ENCODE results near the gene TGFBR3. TPM values are rescaled to one million over a fixed set of nuclear protein-coding genes. Genes with fewer than 3 reads are reported as not detected.

TGFBR3 gene
- total RNA-seq, 4 donors from 2014 or later = 32.9 to 138 (median 58.8) TPM

DNA sequence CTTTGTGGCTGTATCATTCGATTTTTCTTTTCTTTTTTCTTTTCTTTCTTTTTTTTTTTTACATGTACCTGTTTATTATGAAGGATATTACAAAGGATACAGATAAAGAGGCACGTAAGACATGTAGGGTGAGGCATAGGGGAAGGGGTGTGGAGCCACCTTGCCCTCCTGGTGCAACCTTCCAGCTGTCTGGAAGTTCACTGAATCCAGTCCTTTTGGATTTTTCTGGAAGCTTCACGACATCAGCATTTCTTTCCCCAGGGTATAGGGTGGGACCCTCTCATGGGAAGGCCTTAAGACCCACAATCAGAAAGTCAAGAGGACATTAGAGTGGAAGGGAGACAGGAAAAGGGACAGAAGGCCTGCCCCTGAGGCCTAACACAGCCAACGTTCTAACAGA lies 30.1 kb upstream of the TGFBR3 start:
- DNase-seq = no peak
- no peak for TF ChIP-seq POLR2AphosphoS5 (IDR thresholded peaks at IDR 0.05)
- TF ChIP-seq EP300 (IDR thresholded peaks at IDR 0.05; ENCODE audit: low read depth) = no peak
- TF ChIP-seq POLR2A (IDR thresholded peaks at IDR 0.05) = no peak
- no peak for TF ChIP-seq CTCF (IDR thresholded peaks at IDR 0.05)
- Histone ChIP-seq H3K36me3 (no peaks in the 10 kb centered on the region), H3K9me3 (no peaks in the 10 kb centered on the region), H3K27ac (no peak overlapping the region), H3K4me3 (no peak overlapping the region), H3K27me3 (no peaks in the 10 kb centered on the region), H3K4me1 (no peaks in the 10 kb centered on the region)
- 66 to 74% methylated on average over 3 to 4 of the region's 4 CpGs for WGBS, 2 donors (ENCODE audit: low coverage in 1 of 2)
- in situ Hi-C loops (cut with MboI; ENCODE audit: low pct_ligation_motif_present in 1 of 4, low pct_unique_long_range_greater_than_20kb in 1 of 4, low sequenced_read_pairs in 3 of 4) = no loop called here
- intact Hi-C loops (cut with DNase I; ENCODE audit: low total_unique reads) = no loop called here

- no peaks in the 10 kb centered on the region for H3K4me1 ChIP-seq
- no peak overlapping the region for H3K4me3 ChIP-seq
- no peak for TF ChIP-seq POLR2AphosphoS5 (IDR thresholded peaks at IDR 0.05)
- TF ChIP-seq POLR2A (IDR thresholded peaks at IDR 0.05) = no peak
- TF ChIP-seq CTCF (IDR thresholded peaks at IDR 0.05) = no peak
- TF ChIP-seq EP300 (IDR thresholded peaks at IDR 0.05; ENCODE audit: low read depth) = no peak
- H3K27me3 ChIP-seq = no peaks in the 10 kb centered on the region
- WGBS, 2 donors (ENCODE audit: low coverage in 1 of 2) = 46 to 68% methylated on average over 2 to 3 of the region's 3 CpGs
- intact Hi-C loops (cut with DNase I; ENCODE audit: low total_unique reads) = no loop called here
- in situ Hi-C loops (cut with MboI; ENCODE audit: low pct_ligation_motif_present in 1 of 4, low pct_unique_long_range_greater_than_20kb in 1 of 4, low sequenced_read_pairs in 3 of 4) = no loop called here
- H3K36me3 ChIP-seq = no peaks in the 10 kb centered on the region
- H3K9me3 ChIP-seq = no peaks in the 10 kb centered on the region
- DNase-seq = no peak
- H3K27ac ChIP-seq = no peak overlapping the region
These were observed 27.1 kb upstream of the TGFBR3 start for GRCh38 chr1:91913018-91913417.

DNA sequence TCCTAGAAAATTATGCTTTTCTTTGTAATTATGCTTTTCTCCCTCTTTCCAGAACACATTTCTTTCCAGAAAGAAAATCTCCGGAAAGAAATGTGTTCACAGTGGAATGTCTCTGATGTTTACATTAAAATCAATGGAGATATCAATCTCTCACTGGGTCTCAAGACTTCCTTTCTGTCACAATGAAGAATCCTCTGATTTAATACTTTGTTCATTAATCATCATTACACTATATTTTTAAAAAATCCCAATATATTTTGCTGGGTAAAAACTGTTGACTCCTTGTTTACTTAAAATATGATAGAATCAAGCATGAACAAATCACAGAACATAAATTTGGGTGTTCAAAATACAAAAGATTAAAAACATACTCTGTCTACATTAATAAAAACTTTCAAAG lies 26.3 kb upstream of the TGFBR3 start:
- Histone ChIP-seq H3K9me3 (no peaks in the 10 kb centered on the region), H3K27ac (no peak overlapping the region), H3K27me3 (no peaks in the 10 kb centered on the region), H3K4me3 (no peak overlapping the region), H3K36me3 (no peaks in the 10 kb centered on the region), H3K4me1 (no peaks in the 10 kb centered on the region)
- no peak for DNase-seq
- WGBS, 2 donors (ENCODE audit: low coverage in 1 of 2) = 75 to 88% methylated on average over 1 of the region's 1 CpG
- in situ Hi-C loops (cut with MboI; ENCODE audit: low pct_ligation_motif_present in 1 of 4, low pct_unique_long_range_greater_than_20kb in 1 of 4, low sequenced_read_pairs in 3 of 4) = no loop called here
- TF ChIP-seq POLR2AphosphoS5 (IDR thresholded peaks at IDR 0.05) (no peak), EP300 (IDR thresholded peaks at IDR 0.05; ENCODE audit: low read depth) (no peak), CTCF (IDR thresholded peaks at IDR 0.05) (no peak), POLR2A (IDR thresholded peaks at IDR 0.05) (no peak)
- intact Hi-C loops (cut with DNase I; ENCODE audit: low total_unique reads) = no loop called here

- Histone ChIP-seq H3K36me3 (no peaks in the 10 kb centered on the region), H3K9me3 (no peaks in the 10 kb centered on the region), H3K27ac (no peak overlapping the region), H3K27me3 (no peaks in the 10 kb centered on the region), H3K4me1 (no peaks in the 10 kb centered on the region), H3K4me3 (no peak overlapping the region)
- TF ChIP-seq CTCF (IDR thresholded peaks at IDR 0.05) (no peak), EP300 (IDR thresholded peaks at IDR 0.05; ENCODE audit: low read depth) (no peak), POLR2AphosphoS5 (IDR thresholded peaks at IDR 0.05) (no peak)
- intact Hi-C loops (cut with DNase I; ENCODE audit: low total_unique reads) = no loop called here
- in situ Hi-C loops (cut with MboI; ENCODE audit: low pct_ligation_motif_present in 1 of 4, low pct_unique_long_range_greater_than_20kb in 1 of 4, low sequenced_read_pairs in 3 of 4) = no loop called here
- DNase-seq = no peak
These were observed 15.3 kb upstream of the TGFBR3 start for GRCh38 chr1:91901231-91901630.
